Psoas muscle (tissue), 8 donors: ENCODE results near the gene RBM18. TPM values are rescaled to one million over a fixed set of nuclear protein-coding genes. Genes with fewer than 3 reads are reported as not detected.

Experiments
- ATAC-seq, 4 donors: fragments of 200-7000 bp; cut with Tn5 transposase; one replicate each; pipeline ENCODE4 v1.9.1; 2020; ENCODE audit warnings: moderate library complexity in 3 of 4, mild to moderate bottlenecking in 2 of 4
- DNase-seq, 2 donors: peaks; one replicate each; pipeline ENCODE4 v3.0.0-alpha.2; 2020
- H3K27ac ChIP-seq: fragments of 200-600 bp; one replicate; pipeline ENCODE4 v1.8.0; 2022
- H3K27me3 ChIP-seq, 3 donors: fragments of 200-600 bp in 1 of 3; one replicate each; pipeline versions ENCODE4 v1.6.1 to v1.8.0; 2013 to 2022; ENCODE audit warnings: low read length in 2 of 3, mild to moderate bottlenecking in 2 of 3, moderate library complexity in 1 of 3; ENCODE audit not compliant: insufficient read depth in 3 of 3
- H3K36me3 ChIP-seq, 2 donors: fragments of 200-600 bp in 1 of 2; one replicate each; pipeline versions ENCODE4 v1.6.1 to v1.8.0; 2013 to 2022; ENCODE audit warnings: low read depth in 1 of 2, mild to moderate bottlenecking in 1 of 2, moderate library complexity in 1 of 2; ENCODE audit not compliant: insufficient read depth in 1 of 2
- H3K4me1 ChIP-seq: fragments of 200-600 bp; one replicate; pipeline ENCODE4 v1.8.0; 2022
- H3K4me3 ChIP-seq: fragments of 200-600 bp; one replicate; pipeline ENCODE4 v1.8.0; 2022; ENCODE audit warnings: mild to moderate bottlenecking
- H3K9me3 ChIP-seq: fragments of 200-600 bp; one replicate; pipeline ENCODE4 v1.8.0; 2022
- WGBS, 3 donors: extraction: QIAGEN DNeasy Blood & Tissue Kit; methylation state at CpG; one replicate each; pipeline versions ENCODE4 v1.1.6 to v1.1.7; 2013; 5-methylcytosine and 5-hydroxymethylcytosine counted together
- intact Hi-C, 2 donors: fragments of 100-400 bp; cut with DNase I; formaldehyde crosslinking; loops; one replicate each; pipeline versions ENCODE4 v1.11.0 to v1.14.2; 2022
- polyA plus RNA-seq, 3 donors: library from polyadenylated mRNA; stranded (reverse); fragments of 200-250 nt; gene quantifications; one replicate each; pipeline ENCODE4 v1.2.3, GENCODE V29; 2013
- total RNA-seq, 4 donors: library from RNA; stranded (reverse); fragmentation: NEBNext Ultra II Directional in 2 of 4; extraction: Animal tissue kit (Norgen Biotek cat#: 25700) in 2 of 4; gene quantifications; one replicate each; pipeline versions ENCODE4 v1.2.1 to v1.2.4, GENCODE V29; 2021 to 2023
- TF ChIP-seq, protein P1 (sequence below): fragments of 200-600 bp; IDR thresholded peaks from one replicate; pipeline ENCODE4 v1.8.0; 2022; ENCODE audit warnings: antibody characterized with exemption
- donor health status: healthy with polysubstance abuse.
- donor health status: DM: no; HTN: no; CAD: no; lungs with moderate emphysema.
- donor health status: Bipolar disorder and iron deficiency.
- donor health status: healthy.
- donor health status: DM: yes; HTN: yes; CAD: no.
- donor health status: DM: no; HTN: no; CAD: no.
- donor health status: DM: no; HTN: no; CAD: no.
- donor health status: DM: yes; HTN: yes; CAD: no.

RBM18 gene
- total and polyA plus RNA-seq, 7 donors: 16.8 to 41.7 (median 33.7) TPM

DNA sequence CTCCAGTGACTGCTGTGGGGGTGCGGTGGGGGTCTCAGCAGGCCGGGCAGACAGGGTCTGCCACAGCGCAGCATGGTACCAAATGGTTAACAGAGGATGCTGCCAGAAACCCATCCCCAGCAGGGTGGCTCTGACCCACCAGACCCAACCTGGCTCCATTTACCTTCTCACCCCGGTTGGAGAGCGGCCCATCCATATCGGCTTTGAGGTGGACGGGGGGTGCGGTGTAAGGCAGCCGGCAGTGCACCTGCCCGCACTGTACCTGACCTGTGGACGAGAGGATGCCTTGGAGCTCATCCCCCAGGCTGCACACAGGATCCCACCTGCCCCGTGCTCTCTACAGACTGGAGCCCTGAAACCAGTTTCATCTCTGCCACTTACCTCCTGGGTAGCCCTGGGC is 55.2 kb downstream of the RBM18 start:
- intact Hi-C loops: no loop called here
- Histone ChIP-seq H3K9me3 (no peaks in the 10 kb centered on the region), H3K36me3 (no peaks in the 10 kb centered on the region), H3K4me1 (peaks cover 6% of the 10 kb centered on the region), H3K4me3 (no peak overlapping the region), H3K27me3 (peaks cover 0 to 31% (median 9%) of the 10 kb centered on the region in 3 donors), H3K27ac (no peak overlapping the region)
- TF ChIP-seq, protein P1, sequence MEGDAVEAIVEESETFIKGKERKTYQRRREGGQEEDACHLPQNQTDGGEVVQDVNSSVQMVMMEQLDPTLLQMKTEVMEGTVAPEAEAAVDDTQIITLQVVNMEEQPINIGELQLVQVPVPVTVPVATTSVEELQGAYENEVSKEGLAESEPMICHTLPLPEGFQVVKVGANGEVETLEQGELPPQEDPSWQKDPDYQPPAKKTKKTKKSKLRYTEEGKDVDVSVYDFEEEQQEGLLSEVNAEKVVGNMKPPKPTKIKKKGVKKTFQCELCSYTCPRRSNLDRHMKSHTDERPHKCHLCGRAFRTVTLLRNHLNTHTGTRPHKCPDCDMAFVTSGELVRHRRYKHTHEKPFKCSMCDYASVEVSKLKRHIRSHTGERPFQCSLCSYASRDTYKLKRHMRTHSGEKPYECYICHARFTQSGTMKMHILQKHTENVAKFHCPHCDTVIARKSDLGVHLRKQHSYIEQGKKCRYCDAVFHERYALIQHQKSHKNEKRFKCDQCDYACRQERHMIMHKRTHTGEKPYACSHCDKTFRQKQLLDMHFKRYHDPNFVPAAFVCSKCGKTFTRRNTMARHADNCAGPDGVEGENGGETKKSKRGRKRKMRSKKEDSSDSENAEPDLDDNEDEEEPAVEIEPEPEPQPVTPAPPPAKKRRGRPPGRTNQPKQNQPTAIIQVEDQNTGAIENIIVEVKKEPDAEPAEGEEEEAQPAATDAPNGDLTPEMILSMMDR: no peak
- WGBS, 3 donors: 88 to 95% (median 94%) methylated on average over 11 to 12 of the region's 12 CpGs
- no peak for ATAC-seq
- DNase-seq: no peak

DNA sequence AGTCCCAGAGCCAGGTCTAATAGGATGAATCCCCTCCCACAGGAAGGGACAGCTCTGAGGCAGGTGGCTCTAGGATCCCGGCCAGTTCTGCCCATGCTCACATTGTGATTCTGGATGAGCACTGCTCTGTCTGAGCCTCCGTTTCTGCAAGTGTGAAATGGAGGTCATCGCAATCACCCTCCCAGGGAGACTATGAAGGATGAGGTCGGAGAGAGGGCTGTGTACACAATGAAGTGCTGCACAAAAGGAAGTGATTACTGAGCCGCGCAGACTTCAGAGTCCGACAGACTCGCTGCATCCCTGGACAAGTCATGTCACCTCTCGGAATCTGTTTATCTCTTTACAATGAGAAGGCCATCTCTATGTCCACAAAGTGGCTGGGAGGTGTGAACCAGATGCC is 57.5 kb downstream of the RBM18 start:
- TF ChIP-seq, protein P1: no peak
- no peaks in the 10 kb centered on the region for H3K36me3 ChIP-seq
- peaks cover 0 to 7% (median 0%) of the 10 kb centered on the region in 3 donors for H3K27me3 ChIP-seq
- no peak overlapping the region for H3K4me3 ChIP-seq
- intact Hi-C loops: no loop called here
- 65 to 72% (median 66%) methylated on average over 9 of the region's 9 CpGs for WGBS, 3 donors
- H3K27ac ChIP-seq: no peak overlapping the region
- DNase-seq (no peak), ATAC-seq (no peak)
- no peaks in the 10 kb centered on the region for H3K9me3 ChIP-seq
- H3K4me1 ChIP-seq: no peaks in the 10 kb centered on the region

DNA sequence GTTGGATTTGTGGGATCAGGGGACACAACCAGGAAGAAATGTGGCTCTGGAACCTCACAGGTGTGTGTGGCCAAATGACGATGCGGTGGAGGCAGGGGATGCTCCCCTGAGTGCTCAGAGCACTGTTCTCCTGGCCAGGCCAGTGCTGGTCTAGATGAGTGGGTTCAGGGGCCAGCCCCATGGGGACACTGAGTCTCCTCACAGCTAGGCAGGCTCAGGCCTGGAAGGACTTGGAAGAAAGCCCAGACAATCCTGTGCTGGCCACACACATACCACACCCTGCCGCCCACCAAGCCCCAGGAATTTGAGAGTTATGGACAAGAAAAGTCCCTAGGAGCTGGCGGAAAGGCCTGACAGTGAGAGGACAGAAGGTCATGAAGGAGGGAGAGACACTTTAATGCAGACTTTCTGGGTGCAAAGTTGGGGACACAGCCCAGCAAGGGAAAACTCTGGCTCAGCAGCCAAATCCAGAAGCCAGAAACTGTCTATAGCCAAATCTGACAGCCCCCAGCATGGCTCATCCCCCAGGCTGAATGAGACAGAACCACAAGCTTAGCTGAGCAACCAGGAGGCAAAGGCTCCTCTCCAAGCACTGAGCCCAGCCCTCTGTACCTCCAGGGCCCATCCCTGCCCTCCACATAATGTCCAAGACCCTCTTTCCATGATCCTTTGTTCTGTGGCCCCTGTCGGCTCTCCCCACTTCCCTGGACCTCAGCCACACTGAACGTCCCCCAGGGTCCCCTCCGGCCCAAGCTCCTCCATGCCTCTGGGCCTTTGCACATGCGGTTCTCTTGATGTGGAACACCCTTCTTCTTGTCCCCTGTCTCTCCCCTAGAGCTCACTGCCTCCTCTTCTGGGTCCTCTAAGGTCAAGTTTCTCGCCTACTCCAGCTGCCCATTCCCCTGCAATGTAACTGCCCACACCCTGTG is 58.3 kb downstream of the RBM18 start:
- 77 to 84% (median 78%) methylated on average over 9 of the region's 9 CpGs for whole genome bisulfite sequencing, 3 donors
- no peaks in the 10 kb centered on the region for H3K9me3 ChIP-seq
- no peak for DNase-seq
- TF ChIP-seq, protein P1: no peak
- no peak overlapping the region for H3K27ac ChIP-seq
- H3K27me3 ChIP-seq: peaks cover 0 to under 1% (median 0%) of the 10 kb centered on the region in 3 donors
- intact Hi-C loops: no loop called here
- no peak for ATAC-seq
- no peak overlapping the region for H3K4me3 ChIP-seq
- H3K36me3 ChIP-seq: no peaks in the 10 kb centered on the region
- H3K4me1 ChIP-seq: no peaks in the 10 kb centered on the region

DNA sequence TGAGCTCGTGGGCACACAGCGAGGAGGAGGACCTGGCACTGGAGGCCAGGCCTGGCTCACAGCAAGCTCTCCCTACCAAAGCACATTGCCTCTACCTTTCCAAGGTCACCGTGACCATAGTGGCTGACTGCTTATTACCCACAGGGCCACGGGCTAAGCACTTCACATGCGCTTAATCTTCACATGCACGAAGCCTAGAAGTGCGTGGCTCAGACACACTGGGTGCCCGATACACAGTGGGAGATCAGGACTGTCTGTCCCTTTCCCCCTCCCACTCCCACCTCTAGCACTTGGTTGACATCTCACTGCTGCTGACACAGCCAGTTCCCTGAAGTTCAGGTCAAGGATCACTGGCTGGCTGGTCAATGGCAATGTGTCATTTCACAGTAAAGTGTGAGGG is 59.5 kb downstream of the RBM18 start:
- Histone ChIP-seq H3K4me1 (no peaks in the 10 kb centered on the region), H3K36me3 (no peaks in the 10 kb centered on the region), H3K4me3 (no peak overlapping the region), H3K27me3 (no peaks in the 10 kb centered on the region), H3K27ac (no peak overlapping the region), H3K9me3 (no peaks in the 10 kb centered on the region)
- no peak for ATAC-seq
- WGBS, 3 donors: 84 to 97% (median 87%) methylated on average over 8 of the region's 8 CpGs
- intact Hi-C loops: no loop called here
- TF ChIP-seq, protein P1: no peak
- DNase-seq: no peak
